ENCODE measurements around the gene NOA1.

- TF ChIP-seq CTCF (IDR thresholded peaks at IDR 0.05; ENCODE audit: extremely low read depth in 1 of 2, insufficient read depth in 1 of 2, low read depth in 1 of 2, low read length in 2 of 2) (no peak), POLR2A (IDR thresholded peaks at IDR 0.05; ENCODE audit: low read depth, low read length) (no peak), POLR2AphosphoS5 (IDR thresholded peaks at IDR 0.05; ENCODE audit: insufficient read depth, low read depth, low read length) (no peak), FOS (IDR thresholded peaks at IDR 0.05; ENCODE audit: borderline replicate concordance, insufficient read depth, low read length) (no peak), MAX (IDR thresholded peaks at IDR 0.05; ENCODE audit: insufficient read depth, insufficient read length) (no peak), EZH2 (IDR thresholded peaks at IDR 0.05; ENCODE audit: borderline replicate concordance, low read depth, low read length, severe bottlenecking) (no peak)
These were observed 36.0 kb downstream of the NOA1 start for GRCh38 chr4:56941403-56941802.

Data from endothelial cell of umbilical vein (primary cell).